Activated CD8-positive, alpha-beta memory T cell treated with anti-CD3 and anti-CD28 coated beads for 24 hours (primary cell): ENCODE measurements around the gene MMAB.

ENCODE experiments used
- DNase-seq: peaks from one replicate; pipeline ENCODE4 v3.0.0-alpha.2; 2020

The MMAB gene

GRCh38 chr12:109581856-109582255, 8.6 kb upstream of the MMAB start:
- DNase-seq, result no peak

- DNase-seq, result no peak
Measured at GRCh38 chr12:109581334-109581691, 8.0 kb upstream of the MMAB start.

- DNase-seq, result no peak
Measured at GRCh38 chr12:109580684-109581333, 7.5 kb upstream of the MMAB start.

- DNase-seq, result no peak
Measured at GRCh38 chr12:109580272-109580671, 7.0 kb upstream of the MMAB start.

- DNase-seq, result no peak
Measured at GRCh38 chr12:109579639-109580038, 6.3 kb upstream of the MMAB start.

GRCh38 chr12:109578330-109578927, 5.1 kb upstream of the MMAB start:
- DNase-seq, result no peak

GRCh38 chr12:109577311-109577710, 4.0 kb upstream of the MMAB start:
- no peak for DNase-seq

GRCh38 chr12:109575683-109576082, 2.4 kb upstream of the MMAB start:
- no peak for DNase-seq

- no peak for DNase-seq
Measured at GRCh38 chr12:109573914-109574244, 575 bp upstream of the MMAB start.

- DNase-seq, result no peak
Measured at GRCh38 chr12:109572506-109572845, 828 bp downstream of the MMAB start.

- no peak for DNase-seq
Measured at GRCh38 chr12:109571773-109572505, 1.4 kb downstream of the MMAB start.

- no peak for DNase-seq
Measured at GRCh38 chr12:109568486-109568885, 4.8 kb downstream of the MMAB start.

GRCh38 chr12:109567967-109568366, 5.3 kb downstream of the MMAB start:
- no peak for DNase-seq

GRCh38 chr12:109567296-109567695, 6.0 kb downstream of the MMAB start:
- DNase-seq, result no peak

- DNase-seq, result no peak
Measured at GRCh38 chr12:109566424-109566823, 6.9 kb downstream of the MMAB start.

GRCh38 chr12:109563291-109564284, 9.7 kb downstream of the MMAB start:
- no peak for DNase-seq

GRCh38 chr12:109562871-109563270, 10.4 kb downstream of the MMAB start:
- DNase-seq, result no peak

- no peak for DNase-seq
Measured at GRCh38 chr12:109561711-109562030, 11.6 kb downstream of the MMAB start.

GRCh38 chr12:109560867-109561710, 12.2 kb downstream of the MMAB start:
- no peak for DNase-seq

- DNase-seq, result no peak
Measured at GRCh38 chr12:109559601-109560000, 13.7 kb downstream of the MMAB start.

- DNase-seq, result no peak
Measured at GRCh38 chr12:109559200-109559505, 14.2 kb downstream of the MMAB start.

GRCh38 chr12:109558374-109559199, 14.7 kb downstream of the MMAB start:
- DNase-seq, result no peak
